ENCODE measurements around the gene KCNIP3. TPM values are rescaled to one million over a fixed set of nuclear protein-coding genes. Genes with fewer than 3 reads are reported as not detected.
"Not testable (repeated sequence)": the region's sequence is repeated elsewhere in the genome, so short reads cannot be mapped to it uniquely, and the experiment has no call there.

KCNIP3 gene
- total RNA-seq, 4 donors from 2014 or later, result 5.2 to 20.4 (median 11.4) TPM

DNA sequence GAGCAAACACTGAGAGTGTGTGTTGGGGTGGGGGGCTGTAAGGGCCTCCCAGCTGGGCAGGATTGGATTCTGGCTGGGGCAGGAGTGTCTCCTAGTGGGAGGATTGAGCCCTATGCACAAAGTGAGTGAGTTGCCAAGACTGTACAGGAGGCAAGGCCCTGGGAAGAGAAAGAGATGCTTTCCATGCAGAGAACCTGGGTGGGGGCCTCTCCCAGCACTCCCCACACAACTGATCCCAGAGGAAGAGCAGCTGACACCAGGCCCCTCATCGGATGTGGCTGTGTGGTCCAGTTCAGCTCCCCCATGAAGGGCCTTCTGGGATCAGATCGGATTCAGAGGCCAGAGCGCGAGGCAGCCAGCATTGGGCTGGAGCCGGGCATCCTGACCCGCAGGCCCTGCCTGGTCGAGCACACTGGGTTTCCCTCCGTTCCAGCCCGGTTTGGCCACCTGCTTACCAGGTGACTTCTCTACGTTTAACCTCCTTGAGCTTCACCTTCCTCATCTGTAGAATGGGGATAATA lies 56.0 kb downstream of the KCNIP3 start:
- no peak overlapping the region for H3K4me3 ChIP-seq (ENCODE audit: low read depth, poor library complexity, severe bottlenecking)
- DNase-seq (ENCODE audit: low spot score in 2 of 2), result peak in 1 of 2 donors; percentile 79
- intact Hi-C loops (cut with DNase I; ENCODE audit: low total_unique reads), result no loop called here
- WGBS, 2 donors, result 88 to 89% methylated on average over 10 of the region's 10 CpGs
- TF ChIP-seq POLR2A (IDR thresholded peaks at IDR 0.05), result no peak
- TF ChIP-seq, protein P1, sequence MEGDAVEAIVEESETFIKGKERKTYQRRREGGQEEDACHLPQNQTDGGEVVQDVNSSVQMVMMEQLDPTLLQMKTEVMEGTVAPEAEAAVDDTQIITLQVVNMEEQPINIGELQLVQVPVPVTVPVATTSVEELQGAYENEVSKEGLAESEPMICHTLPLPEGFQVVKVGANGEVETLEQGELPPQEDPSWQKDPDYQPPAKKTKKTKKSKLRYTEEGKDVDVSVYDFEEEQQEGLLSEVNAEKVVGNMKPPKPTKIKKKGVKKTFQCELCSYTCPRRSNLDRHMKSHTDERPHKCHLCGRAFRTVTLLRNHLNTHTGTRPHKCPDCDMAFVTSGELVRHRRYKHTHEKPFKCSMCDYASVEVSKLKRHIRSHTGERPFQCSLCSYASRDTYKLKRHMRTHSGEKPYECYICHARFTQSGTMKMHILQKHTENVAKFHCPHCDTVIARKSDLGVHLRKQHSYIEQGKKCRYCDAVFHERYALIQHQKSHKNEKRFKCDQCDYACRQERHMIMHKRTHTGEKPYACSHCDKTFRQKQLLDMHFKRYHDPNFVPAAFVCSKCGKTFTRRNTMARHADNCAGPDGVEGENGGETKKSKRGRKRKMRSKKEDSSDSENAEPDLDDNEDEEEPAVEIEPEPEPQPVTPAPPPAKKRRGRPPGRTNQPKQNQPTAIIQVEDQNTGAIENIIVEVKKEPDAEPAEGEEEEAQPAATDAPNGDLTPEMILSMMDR (IDR thresholded peaks at IDR 0.05), result no peak

DNA sequence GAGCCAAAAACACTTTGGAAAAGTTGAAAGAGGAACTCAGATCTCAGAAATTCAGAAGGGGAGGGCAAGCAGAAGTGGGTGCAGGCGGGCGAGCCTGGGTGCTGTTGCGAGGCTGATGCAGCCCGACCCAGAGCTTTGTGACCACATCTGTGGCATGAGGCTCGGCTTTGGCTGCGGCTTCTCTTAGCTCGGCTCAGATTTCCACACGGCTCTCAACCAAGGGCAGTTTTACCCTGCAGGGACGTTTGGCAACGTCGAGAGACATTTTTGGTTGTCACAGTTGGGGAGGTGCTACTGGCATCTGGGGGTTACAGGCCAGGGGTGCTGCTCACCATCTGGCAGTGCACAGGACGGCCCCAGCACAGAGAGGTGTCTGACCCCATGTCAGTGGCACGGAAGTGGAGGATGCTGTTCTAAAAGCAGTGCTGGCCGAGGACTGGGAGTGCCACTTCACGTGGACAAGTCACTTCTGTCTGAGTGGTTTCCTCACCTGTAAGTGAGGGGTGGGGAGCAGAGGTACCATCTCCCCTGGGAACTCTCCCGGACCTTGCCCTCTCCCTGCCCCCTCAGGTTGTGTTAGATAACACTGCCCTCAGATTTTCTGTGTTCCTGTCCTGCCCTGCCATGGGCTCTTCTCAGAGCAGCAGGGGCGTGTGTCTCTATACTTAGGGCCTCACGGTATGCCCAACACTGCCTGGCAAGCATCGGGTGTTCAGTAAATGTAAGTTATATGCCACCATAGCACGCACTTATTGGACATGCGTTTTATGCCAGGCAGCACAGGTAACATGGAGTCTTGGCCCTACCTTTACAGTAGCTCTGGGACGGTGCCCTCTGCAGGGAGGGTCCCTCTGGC lies 56.7 kb downstream of the KCNIP3 start:
- TF ChIP-seq, protein P1 (IDR thresholded peaks at IDR 0.05), result no peak
- no peak for TF ChIP-seq POLR2A (IDR thresholded peaks at IDR 0.05)
- WGBS, 2 donors, result 82% methylated on average over 22 of the region's 22 CpGs
- no peak overlapping the region for H3K4me3 ChIP-seq (ENCODE audit: low read depth, poor library complexity, severe bottlenecking)
- peak in 1 of 2 donors; percentile 76 for DNase-seq (ENCODE audit: low spot score in 2 of 2)
- intact Hi-C loops (cut with DNase I; ENCODE audit: low total_unique reads), result no loop called here

DNA sequence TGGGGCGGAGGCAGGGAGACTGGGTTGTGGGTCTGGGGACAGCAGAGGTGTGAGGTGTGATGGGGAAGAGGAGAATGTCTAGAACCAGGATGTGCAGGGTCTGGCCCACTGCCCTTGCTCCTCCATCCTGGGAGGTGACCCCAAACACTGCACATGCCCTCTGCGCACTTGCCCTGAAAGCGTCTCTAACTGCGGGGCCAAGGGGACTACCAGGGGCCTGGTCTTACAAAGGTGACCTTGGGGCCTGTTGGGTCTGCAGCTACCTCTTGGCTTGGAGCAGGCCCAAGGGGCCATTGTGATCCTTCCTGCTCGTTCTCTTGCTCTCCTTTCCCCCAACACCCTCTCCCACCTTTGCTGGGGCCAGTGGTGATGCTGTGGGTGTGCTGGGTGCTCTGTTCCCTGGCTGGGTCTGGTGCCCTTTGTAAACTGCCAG lies 57.3 kb downstream of the KCNIP3 start:
- TF ChIP-seq, protein P1 (IDR thresholded peaks at IDR 0.05), result no peak
- TF ChIP-seq POLR2A (IDR thresholded peaks at IDR 0.05), result no peak
- DNase-seq (ENCODE audit: low spot score in 2 of 2), result peak in 1 of 2 donors; percentile 58
- intact Hi-C loops (cut with DNase I; ENCODE audit: low total_unique reads), result no loop called here
- WGBS, 2 donors, result 93 to 96% methylated on average over 5 of the region's 5 CpGs
- no peak overlapping the region for H3K4me3 ChIP-seq (ENCODE audit: low read depth, poor library complexity, severe bottlenecking)

GRCh38 chr2:95354925-95355324 lies 57.8 kb downstream of the KCNIP3 start:
- intact Hi-C loops (cut with DNase I; ENCODE audit: low total_unique reads), result no loop called here
- H3K4me3 ChIP-seq (ENCODE audit: low read depth, poor library complexity, severe bottlenecking), result no peak overlapping the region
- no peak for DNase-seq (ENCODE audit: low spot score in 2 of 2)
- 90 to 98% methylated on average over 8 of the region's 8 CpGs for WGBS, 2 donors
- TF ChIP-seq, protein P1 (IDR thresholded peaks at IDR 0.05), result no peak
- TF ChIP-seq POLR2A (IDR thresholded peaks at IDR 0.05), result no peak

- WGBS, 2 donors, result 97 to 99% methylated on average over 5 of the region's 5 CpGs
- DNase-seq (ENCODE audit: low spot score in 2 of 2); intact Hi-C loops (cut with DNase I; ENCODE audit: low total_unique reads); H3K4me3 ChIP-seq (ENCODE audit: low read depth, poor library complexity, severe bottlenecking): not testable (repeated sequence)
Observed at GRCh38 chr2:95355486-95355885, 58.3 kb downstream of the KCNIP3 start.

DNA sequence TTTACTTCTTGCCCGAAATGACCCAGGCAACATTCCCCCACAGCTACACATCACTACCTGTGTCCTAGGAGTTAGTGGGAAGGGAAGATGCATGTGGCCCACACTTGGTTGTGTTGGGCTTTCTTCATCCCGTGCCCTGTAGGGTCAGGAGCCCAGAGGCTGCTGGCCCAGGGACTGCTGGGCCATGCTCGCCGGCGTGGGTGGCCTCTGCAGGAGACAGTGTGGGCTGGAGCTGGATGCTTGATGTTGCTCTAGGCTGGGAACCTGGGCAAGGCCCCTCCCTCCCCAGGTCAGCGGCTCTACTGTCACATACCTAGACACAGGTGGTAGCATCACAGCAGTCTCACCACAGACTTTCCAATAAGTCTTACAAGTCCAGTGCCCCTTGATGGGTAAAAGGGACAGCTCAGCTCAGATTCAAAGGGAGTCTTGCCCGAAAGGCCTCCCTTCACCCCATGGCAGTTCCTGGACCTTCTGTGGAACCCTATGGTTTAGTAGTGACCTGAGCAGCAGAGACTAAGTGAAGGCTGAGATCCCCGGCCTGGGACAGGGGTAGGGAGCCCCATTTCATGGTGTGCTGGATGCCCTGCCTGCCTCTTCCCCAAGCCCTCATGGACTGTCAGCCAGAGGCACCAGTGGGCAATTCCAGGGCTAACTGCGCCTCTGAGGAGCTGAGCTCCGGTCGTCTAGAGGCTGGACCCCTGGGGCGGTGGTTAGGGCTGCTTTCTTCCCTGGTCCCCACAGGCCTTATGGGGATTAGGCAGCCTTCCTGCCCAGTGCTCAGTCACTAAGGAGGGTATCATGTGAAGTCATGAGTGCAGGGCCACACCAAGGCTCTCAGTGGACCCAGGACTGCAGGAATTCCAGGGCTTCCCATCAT lies 59.9 kb downstream of the KCNIP3 start:
- intact Hi-C loops (cut with DNase I; ENCODE audit: low total_unique reads), result no loop called here
- DNase-seq (ENCODE audit: low spot score in 2 of 2), result peak in 1 of 2 donors; percentile 62
- TF ChIP-seq, protein P1 (IDR thresholded peaks at IDR 0.05), result no peak
- no peak overlapping the region for H3K4me3 ChIP-seq (ENCODE audit: low read depth, poor library complexity, severe bottlenecking)
- WGBS, 2 donors, result 94 to 95% methylated on average over 11 of the region's 12 CpGs

All from lower leg skin (tissue), 4 donors.